ENCODE results near the gene NRG3.

The NRG3 gene

DNA sequence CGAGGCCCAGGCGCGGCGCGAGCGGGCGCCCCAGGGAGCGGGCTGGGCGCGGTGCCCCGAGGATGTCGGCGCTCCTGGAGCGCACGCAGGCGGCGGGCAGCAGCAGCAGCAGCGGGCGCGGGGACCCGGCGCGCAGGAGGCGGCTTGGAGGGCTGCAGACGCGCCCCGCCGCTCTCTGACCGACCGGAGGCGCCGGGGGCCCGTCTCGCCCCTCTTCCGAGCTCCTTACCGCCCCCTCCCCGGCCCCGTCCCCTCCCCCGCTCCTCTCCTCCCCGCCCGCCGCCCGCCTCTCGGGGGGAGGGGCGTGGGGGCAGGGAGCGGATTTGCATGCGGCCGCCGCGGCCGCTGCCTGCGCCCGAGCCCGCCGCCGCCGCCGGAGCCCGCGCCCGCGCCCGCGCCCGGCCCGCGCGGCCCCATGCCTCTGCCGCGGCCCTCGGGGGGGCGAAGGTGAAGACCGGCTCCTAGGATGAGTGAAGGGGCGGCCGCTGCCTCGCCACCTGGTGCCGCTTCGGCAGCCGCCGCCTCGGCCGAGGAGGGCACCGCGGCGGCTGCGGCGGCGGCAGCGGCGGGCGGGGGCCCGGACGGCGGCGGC, at the start of gene NRG3:
Gene NRG3 (plus strand): TSS at position 320 of the 592 bp plus-strand sequence.
- no peak for DNase-seq (ENCODE audit: low read depth in 2 of 3, low spot score in 1 of 3)

GRCh38 chr10:81828251-81828650, 46.7 kb upstream of the NRG3 start:
- DNase-seq (ENCODE audit: low read depth in 2 of 3, low spot score in 1 of 3) = no peak

DNA sequence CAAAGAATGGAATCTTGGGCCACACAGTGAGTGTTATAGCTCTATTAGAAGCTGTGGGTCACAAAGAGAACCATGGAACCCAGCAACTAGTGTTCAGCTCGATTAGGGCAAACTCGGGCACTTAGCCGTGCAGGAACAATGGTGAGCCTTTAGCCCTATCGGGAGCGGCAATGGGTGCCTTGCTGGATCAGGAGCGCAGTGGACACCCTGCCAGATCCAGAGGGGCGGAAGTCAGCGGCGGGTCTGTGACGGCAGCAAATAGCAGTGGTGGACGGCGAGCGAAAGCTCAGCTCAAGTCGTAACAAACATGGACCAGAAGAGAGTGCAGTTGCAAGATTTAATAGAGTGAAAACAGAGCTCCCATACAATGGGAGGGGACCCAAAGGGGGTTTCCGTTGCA, 43.9 kb upstream of the NRG3 start:
- DNase-seq (ENCODE audit: low read depth in 2 of 3, low spot score in 1 of 3) = no peak

GRCh38 chr10:81838950-81839349, 36.0 kb upstream of the NRG3 start:
- no peak for DNase-seq (ENCODE audit: low read depth in 2 of 3, low spot score in 1 of 3)

GRCh38 chr10:81843042-81843441, 32.0 kb upstream of the NRG3 start:
- DNase-seq (ENCODE audit: low read depth in 2 of 3, low spot score in 1 of 3) = no peak

GRCh38 chr10:81847675-81848074, 27.3 kb upstream of the NRG3 start:
- no peak for DNase-seq (ENCODE audit: low read depth in 2 of 3, low spot score in 1 of 3)

DNA sequence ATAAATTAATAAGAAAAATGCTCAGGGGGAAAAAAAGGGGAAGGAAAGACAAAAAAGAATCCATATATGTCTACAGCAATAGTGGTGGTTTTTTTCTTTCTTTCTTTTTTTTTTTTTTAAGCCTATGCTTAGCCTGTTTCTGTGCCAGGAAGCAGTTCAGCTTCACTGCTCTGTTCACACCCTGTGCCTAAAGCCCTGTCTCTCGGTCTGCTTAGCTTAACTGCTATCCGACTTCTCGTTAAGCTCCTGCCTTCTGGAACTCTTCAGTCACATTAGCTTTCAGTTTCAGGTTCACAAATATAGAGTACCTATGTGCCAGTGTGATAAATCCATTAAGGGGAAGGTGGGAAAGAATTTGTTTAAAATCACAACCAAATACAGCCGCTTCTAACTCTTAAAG, 26.5 kb upstream of the NRG3 start:
- DNase-seq (ENCODE audit: low read depth in 2 of 3, low spot score in 1 of 3) = no peak

DNA sequence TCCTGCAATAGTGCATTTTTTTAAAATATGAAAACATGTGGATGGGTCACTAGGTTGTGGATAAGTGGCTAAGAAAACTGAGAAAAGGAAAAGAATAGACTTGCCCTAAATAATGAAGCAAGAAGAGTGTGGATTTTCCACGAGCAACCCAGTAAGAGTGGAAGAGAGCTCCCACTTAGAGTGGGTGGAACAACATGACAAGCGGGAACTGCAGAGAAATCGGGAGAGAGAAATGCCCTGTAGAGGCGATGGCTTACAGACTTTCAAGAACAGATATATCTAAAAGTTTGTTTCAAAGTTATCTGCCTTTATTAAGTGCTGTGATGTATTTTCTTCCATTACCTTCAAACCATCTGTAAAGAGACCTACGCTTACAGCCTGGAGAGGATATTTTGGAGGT, 26.1 kb upstream of the NRG3 start:
- DNase-seq (ENCODE audit: low read depth in 2 of 3, low spot score in 1 of 3) = no peak

- DNase-seq (ENCODE audit: low read depth in 2 of 3, low spot score in 1 of 3) = no peak
Observed at GRCh38 chr10:81862596-81862995, 12.4 kb upstream of the NRG3 start.

DNA sequence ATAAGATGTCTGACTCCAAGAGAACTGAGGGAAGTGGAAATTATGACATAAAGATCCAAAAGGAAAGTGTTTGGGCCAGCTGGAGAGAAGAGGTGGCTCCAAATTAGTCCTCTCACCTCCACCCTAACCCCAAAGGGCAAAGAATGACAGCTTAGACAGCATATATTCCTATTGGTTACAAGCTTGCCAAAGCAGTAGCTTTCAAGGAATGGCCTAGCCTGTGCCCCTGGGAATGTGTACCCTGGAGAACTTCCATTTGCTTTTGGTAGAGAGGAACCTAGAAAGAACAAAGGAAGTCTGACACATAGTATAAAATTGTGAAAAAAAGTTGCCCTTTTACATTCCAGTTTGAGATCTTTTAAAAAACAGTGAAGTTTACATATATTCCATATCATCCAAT, 11.2 kb upstream of the NRG3 start:
- no peak for DNase-seq (ENCODE audit: low read depth in 2 of 3, low spot score in 1 of 3)

GRCh38 chr10:81865581-81865980, 9.4 kb upstream of the NRG3 start:
- DNase-seq (ENCODE audit: low read depth in 2 of 3, low spot score in 1 of 3) = no peak

DNA sequence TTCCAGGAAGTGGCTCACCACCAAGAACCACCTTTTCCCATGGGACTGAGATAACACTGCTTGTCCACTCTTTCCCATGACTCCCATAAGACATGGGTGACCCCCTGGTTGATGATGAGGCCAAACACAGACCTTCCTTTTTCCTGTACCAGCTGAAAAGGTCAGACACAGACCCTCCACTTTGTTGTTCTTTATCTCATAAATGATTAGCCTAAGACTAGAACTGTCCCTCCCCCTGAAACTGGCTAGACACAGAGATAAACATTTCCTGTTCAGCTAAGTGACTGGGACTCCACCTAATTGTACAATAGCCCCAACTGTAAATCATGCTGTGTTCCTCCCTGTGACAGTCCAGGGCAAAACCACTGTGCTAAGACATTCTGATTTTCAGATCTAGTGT, 8.2 kb upstream of the NRG3 start:
- no peak for DNase-seq (ENCODE audit: low read depth in 2 of 3, low spot score in 1 of 3)

GRCh38 chr10:81870472-81870871, 4.5 kb upstream of the NRG3 start:
- no peak for DNase-seq (ENCODE audit: low read depth in 2 of 3, low spot score in 1 of 3)

DNA sequence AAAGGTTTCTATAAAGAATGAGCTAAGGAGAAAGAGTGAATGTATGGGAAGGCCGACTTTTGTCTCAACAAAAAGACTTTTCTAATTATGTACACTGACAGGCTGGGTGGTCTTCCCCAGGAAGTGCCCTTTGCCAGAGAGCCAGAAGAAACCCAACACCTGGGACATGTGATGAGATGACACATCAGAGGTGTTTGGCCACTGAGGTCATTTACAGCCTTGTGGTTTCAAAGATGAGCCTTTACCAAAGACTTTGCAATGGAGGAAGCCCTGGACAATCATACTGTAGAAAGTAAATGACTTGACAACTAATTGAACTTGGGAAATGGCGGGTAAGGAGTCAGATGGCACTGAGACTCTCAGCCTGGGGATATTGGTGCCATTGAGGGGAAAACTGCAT, 3.4 kb upstream of the NRG3 start:
- DNase-seq (ENCODE audit: low read depth in 2 of 3, low spot score in 1 of 3) = no peak

GRCh38 chr10:81872206-81872862, 2.7 kb upstream of the NRG3 start:
- DNase-seq (ENCODE audit: low read depth in 2 of 3, low spot score in 1 of 3) = no peak

DNA sequence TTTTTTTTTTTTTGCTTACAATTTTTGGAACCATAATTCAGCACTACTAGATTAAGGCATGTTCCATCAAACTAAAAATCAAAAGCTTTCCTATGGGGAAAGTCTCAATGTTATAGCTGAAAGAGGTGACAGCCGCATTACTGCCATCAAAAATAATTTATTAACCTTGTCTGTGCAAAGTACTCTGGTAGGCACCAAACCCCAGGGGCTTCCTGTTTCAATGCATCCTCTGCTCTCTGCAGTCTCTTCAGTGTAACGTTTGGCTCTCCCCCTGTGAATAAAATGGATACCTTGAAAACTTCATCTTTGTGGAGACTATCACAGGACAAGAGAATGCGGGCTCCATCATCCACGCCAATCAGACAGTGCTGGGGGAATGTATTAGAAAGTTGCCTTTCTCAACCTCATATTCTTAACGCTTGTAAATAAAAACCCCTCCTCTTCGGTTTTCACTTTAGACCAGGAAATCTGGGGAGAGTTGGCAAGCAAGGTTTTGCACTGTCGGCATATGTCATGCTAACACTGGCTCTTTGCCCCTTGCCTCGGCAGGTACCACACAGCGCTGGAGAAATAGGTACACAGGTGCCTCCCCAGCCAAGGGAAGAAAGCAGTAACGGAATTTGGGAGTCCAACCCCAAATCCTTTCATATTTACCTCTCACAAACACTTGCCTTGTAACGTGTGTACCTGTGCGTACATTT, 1.6 kb upstream of the NRG3 start:
- no peak for DNase-seq (ENCODE audit: low read depth in 2 of 3, low spot score in 1 of 3)

DNA sequence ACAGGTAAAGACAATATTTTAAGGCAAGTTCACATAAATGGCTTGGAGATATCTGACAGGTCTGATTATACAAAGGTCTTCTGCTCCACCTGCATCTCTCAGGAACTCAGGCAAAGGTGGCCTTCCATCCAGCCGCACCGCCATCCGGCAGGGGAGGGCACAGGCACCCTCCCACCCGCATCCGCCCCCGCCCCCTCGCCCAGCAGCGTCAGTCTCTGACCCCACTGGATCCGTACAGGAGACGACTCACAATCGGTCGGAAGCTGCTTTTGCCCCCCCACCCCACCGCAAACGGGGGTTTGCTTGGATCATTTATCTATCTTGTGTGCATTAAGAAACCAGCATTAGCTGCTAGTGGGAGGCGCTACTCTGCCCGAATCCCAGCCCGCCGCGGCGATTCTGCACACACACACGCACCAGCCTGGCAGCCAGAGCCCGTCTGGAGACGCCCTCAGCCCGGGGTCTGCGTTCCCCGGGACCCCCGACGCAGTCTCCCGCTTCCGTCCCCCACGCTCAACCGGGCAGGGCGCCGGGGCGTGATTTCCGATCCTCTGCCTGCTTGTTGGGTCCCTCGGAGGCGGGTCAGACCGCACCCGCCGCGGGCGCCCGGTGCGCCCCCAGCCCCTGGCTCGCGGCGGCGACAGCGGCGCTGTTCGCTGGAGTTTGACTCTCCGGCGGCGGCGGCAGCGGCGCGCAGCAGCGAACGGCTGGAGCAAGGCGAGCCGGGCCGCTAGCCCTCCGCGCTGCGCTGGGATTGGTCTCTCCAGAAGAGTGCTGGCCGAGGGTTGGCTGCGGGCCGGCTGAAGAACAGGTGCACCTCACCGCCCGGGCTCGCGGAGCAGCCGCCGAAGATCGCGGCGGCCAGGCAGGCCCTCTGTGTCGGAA, 820 bp upstream of the NRG3 start:
- DNase-seq (ENCODE audit: low read depth in 2 of 3, low spot score in 1 of 3) = no peak

DNA sequence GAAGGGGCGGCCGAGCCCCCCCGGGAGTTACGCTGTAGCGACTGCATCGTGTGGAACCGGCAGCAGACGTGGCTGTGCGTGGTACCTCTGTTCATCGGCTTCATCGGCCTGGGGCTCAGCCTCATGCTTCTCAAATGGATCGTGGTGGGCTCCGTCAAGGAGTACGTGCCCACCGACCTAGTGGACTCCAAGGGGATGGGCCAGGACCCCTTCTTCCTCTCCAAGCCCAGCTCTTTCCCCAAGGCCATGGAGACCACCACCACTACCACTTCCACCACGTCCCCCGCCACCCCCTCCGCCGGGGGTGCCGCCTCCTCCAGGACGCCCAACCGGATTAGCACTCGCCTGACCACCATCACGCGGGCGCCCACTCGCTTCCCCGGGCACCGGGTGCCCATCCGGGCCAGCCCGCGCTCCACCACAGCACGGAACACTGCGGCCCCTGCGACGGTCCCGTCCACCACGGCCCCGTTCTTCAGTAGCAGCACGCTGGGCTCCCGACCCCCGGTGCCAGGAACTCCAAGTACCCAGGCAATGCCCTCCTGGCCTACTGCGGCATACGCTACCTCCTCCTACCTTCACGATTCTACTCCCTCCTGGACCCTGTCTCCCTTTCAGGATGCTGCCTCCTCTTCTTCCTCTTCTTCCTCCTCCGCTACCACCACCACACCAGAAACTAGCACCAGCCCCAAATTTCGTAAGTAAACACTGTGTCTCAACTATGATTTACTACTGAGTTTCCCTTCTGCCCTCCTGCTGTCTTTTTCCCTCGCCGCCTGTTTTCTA, 666 bp downstream of the NRG3 start:
- DNase-seq (ENCODE audit: low read depth in 2 of 3, low spot score in 1 of 3) = no peak

- DNase-seq (ENCODE audit: low read depth in 2 of 3, low spot score in 1 of 3) = no peak
Observed at GRCh38 chr10:81876253-81877077, 1.5 kb downstream of the NRG3 start.

DNA sequence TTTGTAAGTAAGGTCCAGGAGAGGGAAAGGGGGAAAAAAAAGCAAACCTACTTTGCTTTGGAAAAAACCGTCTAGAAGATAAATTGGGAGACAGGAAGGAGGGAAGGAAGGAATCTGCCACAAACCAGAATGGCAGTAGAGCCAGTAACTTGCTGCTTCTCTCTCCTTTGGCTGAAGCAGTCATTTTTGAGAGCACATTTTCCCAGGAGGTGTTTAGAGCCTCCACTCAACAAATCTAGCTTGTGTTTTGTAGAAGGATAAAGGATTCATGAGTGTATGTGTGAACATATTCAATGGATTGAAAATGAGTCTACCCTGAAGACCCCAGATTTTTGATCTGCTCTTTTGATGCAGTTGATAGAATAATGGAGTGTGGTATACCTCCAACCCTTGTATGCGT, 2.6 kb downstream of the NRG3 start:
- no peak for DNase-seq (ENCODE audit: low read depth in 2 of 3, low spot score in 1 of 3)
